Keratinocyte (primary cell): Measurements from ENCODE around the gene FBLN5. TPM values are rescaled to one million over a fixed set of nuclear protein-coding genes. Genes with fewer than 3 reads are reported as not detected.
"Not testable (repeated sequence)": the region's sequence is repeated elsewhere in the genome, so short reads cannot be mapped to it uniquely, and the experiment has no call there.

Experiments used
- DNase-seq: peaks from one replicate; pipeline ENCODE4 v3.0.0-alpha.2; 2011; ENCODE audit warnings: low read depth, missing footprints, low spot score
- FAIRE-seq: peaks from 2 replicates; lab custom pipeline; 2011; peaks lifted over from hg19 to GRCh38; lab: Jason Lieb, UNC
- H2AFZ ChIP-seq: 2 replicates; pipeline ENCODE4 v1.6.0; 2012; ENCODE audit warnings: low read length, control low read depth, inconsistent platforms; ENCODE audit not compliant: control insufficient read depth
- H3K27ac ChIP-seq: 2 replicates; pipeline ENCODE4 v1.5.1; 2011; ENCODE audit warnings: low read length; ENCODE audit not compliant: control insufficient read depth, insufficient read depth
- H3K27me3 ChIP-seq: 3 replicates; pipeline ENCODE4 v1.6.0; 2011; ENCODE audit warnings: low read length; ENCODE audit not compliant: control insufficient read depth, insufficient read depth; ENCODE audit errors: extremely low read depth
- H3K36me3 ChIP-seq, 2 experiments: 2 replicates in 1 of 2; 3 replicates in 1 of 2; pipeline ENCODE4 v1.5.1; 2011; ENCODE audit warnings: low read length in 2 of 2, mild to moderate bottlenecking in 1 of 2; ENCODE audit not compliant: control insufficient read depth in 2 of 2, insufficient read depth in 2 of 2; ENCODE audit errors: extremely low read depth in 1 of 2
- H3K4me1 ChIP-seq: 3 replicates; pipeline ENCODE4 v1.5.1; 2011; ENCODE audit warnings: low read length; ENCODE audit not compliant: control insufficient read depth, insufficient read depth; ENCODE audit errors: extremely low read depth
- H3K4me2 ChIP-seq: 3 replicates; pipeline ENCODE4 v1.6.0; 2011; ENCODE audit warnings: low read depth, low read length; ENCODE audit not compliant: control insufficient read depth, insufficient read depth; ENCODE audit errors: extremely low read depth
- H3K4me3 ChIP-seq, 3 experiments: fragments of 200-600 bp in 1 of 3; sonication (generic) in 1 of 3; 2 replicates in 2 of 3; 3 replicates in 1 of 3; pipeline ENCODE4 v1.5.1; 2011 to 2016; ENCODE audit warnings: low read length in 3 of 3, mild to moderate bottlenecking in 3 of 3, control low read depth in 2 of 3, inconsistent platforms in 1 of 3, low read depth in 1 of 3, mixed read lengths in 1 of 3, mixed run types in 1 of 3, moderate library complexity in 1 of 3; ENCODE audit not compliant: control insufficient read depth in 2 of 3, insufficient read depth in 2 of 3; ENCODE audit errors: extremely low read depth in 1 of 3
- H3K79me2 ChIP-seq: 2 replicates; pipeline ENCODE4 v1.6.0; 2012; ENCODE audit warnings: low read length; ENCODE audit not compliant: control insufficient read depth, insufficient read depth
- H3K9ac ChIP-seq: 3 replicates; pipeline ENCODE4 v1.6.0; 2011; ENCODE audit warnings: low read length; ENCODE audit not compliant: control insufficient read depth, insufficient read depth; ENCODE audit errors: extremely low read depth
- H3K9me1 ChIP-seq: 3 replicates; pipeline ENCODE4 v1.6.0; 2011; ENCODE audit warnings: low read length; ENCODE audit not compliant: control insufficient read depth, insufficient read depth; ENCODE audit errors: extremely low read depth
- H3K9me3 ChIP-seq: 2 replicates; pipeline ENCODE4 v1.5.1; 2012; ENCODE audit warnings: low read depth, low read length; ENCODE audit not compliant: control insufficient read depth
- H4K20me1 ChIP-seq: 3 replicates; pipeline ENCODE4 v1.6.0; 2011; ENCODE audit warnings: low read length; ENCODE audit not compliant: control insufficient read depth, insufficient read depth; ENCODE audit errors: extremely low read depth
- EZH2 ChIP-seq: IDR thresholded peaks from one replicate; pipeline ENCODE4 v1.6.1; 2012; ENCODE audit warnings: inconsistent platforms, mild to moderate bottlenecking, low read length, moderate library complexity
- dilution Hi-C: fragments of 300-500 bp; cut with MboI; formaldehyde crosslinking; loops from one replicate; pipeline ENCODE4 v1.7.0; 2020; ENCODE audit warnings: low sequenced_read_pairs; ENCODE audit not compliant: extremely low pct_ligation_motif_present
- polyA plus RNA-seq, 5 experiments: library from polyadenylated mRNA; depleted of rRNA in 3 of 5; stranded (reverse) in 3 of 5; stranded (forward) in 1 of 5; unstranded in 1 of 5; fragments of >200 nt; gene quantifications; 1 replicate in 1 of 5; 2 replicates in 3 of 5; 3 replicates in 1 of 5; pipeline versions ENCODE4 v1.2.1 to v1.2.3, GENCODE V29; 2011 to 2012; ENCODE audit warnings: missing spikeins in 2 of 5, low read depth in 1 of 5, low replicate concordance in 1 of 5
- TF ChIP-seq, protein P1 (sequence below), 3 experiments: IDR thresholded peaks in 1 of 3; conservative IDR thresholded peaks in 1 of 3; optimal IDR thresholded peaks in 1 of 3; 2 replicates in 2 of 3; 3 replicates in 1 of 3; pipeline versions ENCODE3 to v1.5.1; 2011; ENCODE audit warnings: low read length in 3 of 3, mild to moderate bottlenecking in 3 of 3, moderate library complexity in 2 of 3, control low read depth in 1 of 3, inconsistent platforms in 1 of 3; ENCODE audit not compliant: insufficient read depth in 2 of 3; ENCODE audit errors: extremely low read depth in 1 of 3

The FBLN5 gene
- polyA plus RNA-seq, 1 donor (not counting 4 experiments of a cell fraction or from before 2014, with no cell fraction given), result 0.10 TPM

DNA sequence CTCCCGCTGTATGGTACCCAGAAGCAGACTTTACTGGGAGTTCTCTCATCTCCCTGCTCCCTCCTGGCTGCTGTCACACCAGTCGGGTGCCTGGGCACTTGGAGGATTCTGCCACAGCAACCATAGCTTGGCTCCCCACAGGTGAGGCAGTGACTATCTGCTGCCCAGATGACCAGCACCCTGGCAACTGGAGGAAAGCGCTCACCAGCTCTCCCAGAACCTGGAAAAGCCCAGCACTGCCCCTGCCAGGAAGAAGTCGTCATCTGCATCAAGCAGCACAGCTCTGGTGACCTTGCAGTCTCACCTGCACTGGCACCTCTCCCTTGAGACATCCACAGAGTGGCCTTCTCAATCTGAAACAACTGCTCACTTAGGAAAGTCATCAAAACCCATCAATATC lies 48.3 kb downstream of the FBLN5 start:
- no peaks in the 10 kb centered on the region for H3K79me2 ChIP-seq
- DNase-seq (no peak), FAIRE-seq (no peak)
- H3K4me1 ChIP-seq, result no peaks in the 10 kb centered on the region
- H3K36me3 ChIP-seq, result no peaks in the 10 kb centered on the region
- dilution Hi-C loops, result no loop called here
- H3K4me2 ChIP-seq, result no peak overlapping the region
- peaks cover 5% of the 10 kb centered on the region for H3K27me3 ChIP-seq
- H3K9me3 ChIP-seq, result no peaks in the 10 kb centered on the region
- no peak overlapping the region for H3K9ac ChIP-seq
- TF ChIP-seq EZH2, result no peak
- TF ChIP-seq, protein P1, sequence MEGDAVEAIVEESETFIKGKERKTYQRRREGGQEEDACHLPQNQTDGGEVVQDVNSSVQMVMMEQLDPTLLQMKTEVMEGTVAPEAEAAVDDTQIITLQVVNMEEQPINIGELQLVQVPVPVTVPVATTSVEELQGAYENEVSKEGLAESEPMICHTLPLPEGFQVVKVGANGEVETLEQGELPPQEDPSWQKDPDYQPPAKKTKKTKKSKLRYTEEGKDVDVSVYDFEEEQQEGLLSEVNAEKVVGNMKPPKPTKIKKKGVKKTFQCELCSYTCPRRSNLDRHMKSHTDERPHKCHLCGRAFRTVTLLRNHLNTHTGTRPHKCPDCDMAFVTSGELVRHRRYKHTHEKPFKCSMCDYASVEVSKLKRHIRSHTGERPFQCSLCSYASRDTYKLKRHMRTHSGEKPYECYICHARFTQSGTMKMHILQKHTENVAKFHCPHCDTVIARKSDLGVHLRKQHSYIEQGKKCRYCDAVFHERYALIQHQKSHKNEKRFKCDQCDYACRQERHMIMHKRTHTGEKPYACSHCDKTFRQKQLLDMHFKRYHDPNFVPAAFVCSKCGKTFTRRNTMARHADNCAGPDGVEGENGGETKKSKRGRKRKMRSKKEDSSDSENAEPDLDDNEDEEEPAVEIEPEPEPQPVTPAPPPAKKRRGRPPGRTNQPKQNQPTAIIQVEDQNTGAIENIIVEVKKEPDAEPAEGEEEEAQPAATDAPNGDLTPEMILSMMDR (optimal IDR thresholded peaks at IDR 0.05 in 1 of 3, IDR thresholded peaks at IDR 0.05 in 1 of 3, conservative IDR thresholded peaks at IDR 0.05 in 1 of 3; ENCODE audit: extremely low read depth in 1 of 3, insufficient read depth in 2 of 3, low read length in 3 of 3), result no peak
- H4K20me1 ChIP-seq, result no peaks in the 10 kb centered on the region
- H3K9me1 ChIP-seq, result no peaks in the 10 kb centered on the region
- H3K27ac ChIP-seq, result no peak overlapping the region
- no peak overlapping the region for H2AFZ ChIP-seq
- no peak overlapping the region for H3K4me3 ChIP-seq

DNA sequence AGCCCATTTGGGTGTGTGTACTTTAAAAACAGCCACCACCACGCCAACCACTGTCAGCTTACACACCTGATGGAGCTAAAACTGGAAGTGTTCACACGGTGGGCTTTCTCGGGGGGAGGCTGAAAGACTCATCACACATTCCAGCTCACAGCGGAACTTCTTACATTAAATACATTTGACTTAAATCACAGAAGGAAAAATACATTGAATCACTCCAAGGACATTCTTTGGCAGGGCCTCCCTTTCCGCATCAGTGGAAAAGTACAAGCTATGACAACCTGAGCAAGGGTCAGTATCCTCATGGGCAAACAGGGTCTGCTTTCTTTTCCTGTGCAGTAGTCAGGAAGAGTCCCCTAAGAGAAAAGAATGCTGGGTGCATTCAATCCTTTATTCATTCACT lies 49.1 kb downstream of the FBLN5 start:
- Histone ChIP-seq H3K27ac (no peak overlapping the region), H3K4me1 (no peaks in the 10 kb centered on the region), H3K9me1 (no peaks in the 10 kb centered on the region), H3K36me3 (no peaks in the 10 kb centered on the region), H3K9ac (no peak overlapping the region), H3K79me2 (no peaks in the 10 kb centered on the region), H3K4me3 (no peak overlapping the region), H3K9me3 (no peaks in the 10 kb centered on the region), H4K20me1 (no peaks in the 10 kb centered on the region), H3K4me2 (no peak overlapping the region), H2AFZ (no peak overlapping the region), H3K27me3 (peaks cover 5% of the 10 kb centered on the region)
- dilution Hi-C loops, result no loop called here
- DNase-seq, result no peak
- no peak for TF ChIP-seq EZH2
- TF ChIP-seq, protein P1 (optimal IDR thresholded peaks at IDR 0.05 in 1 of 3, IDR thresholded peaks at IDR 0.05 in 1 of 3, conservative IDR thresholded peaks at IDR 0.05 in 1 of 3; ENCODE audit: extremely low read depth in 1 of 3, insufficient read depth in 2 of 3, low read length in 3 of 3), result no peak
- no peak for FAIRE-seq

DNA sequence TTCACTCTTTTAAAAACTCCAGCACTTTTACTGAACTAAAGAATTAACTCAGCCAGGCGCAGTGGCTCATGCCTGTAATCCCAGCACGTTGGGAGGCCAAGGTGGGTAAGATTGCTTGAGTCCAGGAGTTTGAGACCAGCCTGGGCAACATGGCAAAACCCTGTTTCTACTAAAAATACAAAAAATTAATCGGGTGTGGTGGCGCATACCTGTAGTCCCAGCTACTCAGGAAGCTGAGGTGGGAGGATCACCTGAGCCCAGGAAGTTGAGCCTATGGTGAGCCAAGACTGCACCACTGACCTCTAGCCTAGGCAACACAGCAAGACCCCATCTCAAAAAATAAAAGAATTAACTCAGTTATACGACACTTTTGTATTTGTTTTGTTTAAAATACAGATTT lies 49.8 kb downstream of the FBLN5 start:
- H4K20me1 ChIP-seq, H3K4me2 ChIP-seq, FAIRE-seq, H2AFZ ChIP-seq, dilution Hi-C loops, H3K27ac ChIP-seq, H3K79me2 ChIP-seq, H3K9me3 ChIP-seq, H3K4me3 ChIP-seq, H3K9me1 ChIP-seq, H3K27me3 ChIP-seq, DNase-seq, H3K36me3 ChIP-seq, H3K4me1 ChIP-seq, H3K9ac ChIP-seq: not testable (repeated sequence)
